GM23338 (cell line): ENCODE measurements around the gene PHACTR1. TPM values are rescaled to one million over a fixed set of nuclear protein-coding genes. Genes with fewer than 3 reads are reported as not detected.

Source experiments
- ATAC-seq: fragments of 200-7000 bp; cut with Tn5 transposase; 3 replicates; pipeline ENCODE4 v1.9.1; 2020
- DNase-seq: peaks from one replicate; pipeline ENCODE4 v3.0.0-alpha.2; 2015; ENCODE audit warnings: low spot score
- H2AFZ ChIP-seq: fragments of 200-600 bp; sonication (generic); 2 replicates; pipeline ENCODE4 v1.8.0; 2016; ENCODE audit warnings: antibody characterized with exemption, mild to moderate bottlenecking, moderate library complexity
- H3F3A ChIP-seq: fragments of 200-600 bp; sonication (generic); replicated peaks from 2 replicates; pipeline ENCODE4 v1.8.0; 2017; ENCODE audit warnings: antibody characterized with exemption, mixed run types, low read depth
- H3K27ac ChIP-seq: fragments of 200-600 bp; sonication (generic); 2 replicates; pipeline ENCODE4 v1.6.1; 2016; ENCODE audit warnings: low read depth
- H3K27me3 ChIP-seq: fragments of 200-600 bp; sonication (generic); 2 replicates; pipeline ENCODE4 v1.8.0; 2016; ENCODE audit warnings: mild to moderate bottlenecking, mixed run types, moderate library complexity; ENCODE audit not compliant: insufficient read depth
- H3K36me3 ChIP-seq: fragments of 200-600 bp; sonication (generic); 2 replicates; pipeline ENCODE4 v1.8.0; 2016; ENCODE audit warnings: mild to moderate bottlenecking; ENCODE audit not compliant: insufficient read depth
- H3K4me1 ChIP-seq: fragments of 200-600 bp; sonication (generic); 2 replicates; pipeline ENCODE4 v1.8.0; 2016; ENCODE audit warnings: mild to moderate bottlenecking, moderate library complexity; ENCODE audit not compliant: insufficient read depth
- H3K4me2 ChIP-seq: fragments of 200-600 bp; sonication (generic); 2 replicates; pipeline ENCODE4 v1.7.1; 2017; ENCODE audit warnings: mixed run types
- H3K4me3 ChIP-seq: fragments of 200-600 bp; sonication (generic); 2 replicates; pipeline ENCODE4 v1.6.1; 2016; ENCODE audit warnings: mixed run types
- H3K79me2 ChIP-seq: fragments of 200-600 bp; sonication (generic); replicated peaks from 2 replicates; pipeline ENCODE4 v1.8.0; 2017; ENCODE audit warnings: mild to moderate bottlenecking; ENCODE audit not compliant: insufficient read depth
- H3K9me2 ChIP-seq: fragments of 200-600 bp; sonication (generic); 2 replicates; pipeline ENCODE4 v1.8.0; 2017; ENCODE audit not compliant: insufficient read depth
- H4K20me1 ChIP-seq: fragments of 200-600 bp; sonication (generic); replicated peaks from 2 replicates; pipeline ENCODE4 v1.8.0; 2017; ENCODE audit warnings: mild to moderate bottlenecking; ENCODE audit not compliant: insufficient read depth
- H3K27ac Mint-ChIP-seq: 2 replicates; pipeline ENCODE4 v1.8.0; 2020; ENCODE audit warnings: inconsistent platforms, mild to moderate bottlenecking, moderate library complexity, mixed read lengths
- H3K27me3 Mint-ChIP-seq: 3 replicates; pipeline ENCODE4 v1.8.0; 2022; ENCODE audit warnings: low read depth, mild to moderate bottlenecking, moderate library complexity, mixed read lengths, inconsistent platforms; ENCODE audit not compliant: insufficient read depth, poor library complexity
- H3K36me3 Mint-ChIP-seq: 3 replicates; pipeline ENCODE4 v1.8.0; 2021; ENCODE audit warnings: low read depth, mild to moderate bottlenecking, inconsistent platforms, moderate library complexity, mixed read lengths
- H3K4me1 Mint-ChIP-seq: 3 replicates; pipeline ENCODE4 v1.8.0; 2020; ENCODE audit warnings: mild to moderate bottlenecking, inconsistent platforms, mixed read lengths
- H3K4me3 Mint-ChIP-seq: 3 replicates; pipeline ENCODE4 v1.8.0; 2021; ENCODE audit warnings: moderate library complexity, mild to moderate bottlenecking, inconsistent platforms, mixed read lengths
- H3K9me3 Mint-ChIP-seq: 3 replicates; pipeline ENCODE4 v1.8.0; 2020; ENCODE audit warnings: moderate library complexity, mild to moderate bottlenecking, inconsistent platforms, mixed read lengths
- EZH2 ChIP-seq: fragments of 200-600 bp; sonication (generic); IDR thresholded peaks from one replicate; pipeline ENCODE4 v1.8.0; 2017; ENCODE audit warnings: antibody characterized with exemption, mild to moderate bottlenecking, low read depth; ENCODE audit not compliant: unreplicated experiment
- JUNB ChIP-seq: IDR thresholded peaks from one replicate; pipeline ENCODE4 v1.6.1; 2016; ENCODE audit warnings: antibody characterized with exemption; ENCODE audit not compliant: unreplicated experiment
- polyA plus RNA-seq: library from polyadenylated mRNA; unstranded; fragments of >200 nt; fragmentation: Nextera tagmentation; extraction: Ambion mirVana; gene quantifications from 2 replicates; pipeline ENCODE4 v1.2.1, GENCODE V29; 2016
- total RNA-seq: library from RNA; depleted of rRNA; stranded (reverse); fragments of >200 nt; shearing (Covaris generic); gene quantifications from 2 replicates; pipeline ENCODE4 v1.2.3, GENCODE V29; 2014
- TF ChIP-seq, protein P1 (sequence below): fragments of 250-450 bp; sonication (Bioruptor Pico); IDR thresholded peaks from 2 replicates; pipeline ENCODE4 v1.5.0; 2020; ENCODE audit warnings: mild to moderate bottlenecking, moderate library complexity
- TF ChIP-seq, protein P2 (sequence below): IDR thresholded peaks from one replicate; pipeline ENCODE4 v1.6.1; 2018; ENCODE audit warnings: antibody characterized with exemption; ENCODE audit not compliant: unreplicated experiment

The PHACTR1 gene
- total and polyA plus RNA-seq, 2 experiments from 2014 or later: 5.9 to 19.3 TPM

DNA sequence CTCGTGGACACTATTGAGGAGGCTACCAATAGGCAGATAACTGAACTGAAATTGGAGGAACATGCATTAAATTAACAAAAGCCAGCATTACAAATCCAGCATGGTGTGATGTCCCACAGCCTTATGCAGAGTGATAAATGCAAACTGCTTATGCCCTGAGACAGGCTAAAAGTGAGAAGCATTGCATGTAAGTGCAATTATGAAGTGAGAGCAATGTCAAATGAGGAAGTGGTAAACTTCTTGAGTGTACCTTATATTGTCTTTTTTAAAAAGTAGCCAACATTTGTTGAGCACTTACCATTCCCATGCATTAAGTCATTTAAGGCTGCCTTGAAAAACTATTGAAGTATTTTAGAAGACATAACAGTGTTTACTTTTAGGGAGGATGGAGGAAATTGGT is 399.6 kb downstream of the PHACTR1 start (continued):
- TF ChIP-seq, protein P1, sequence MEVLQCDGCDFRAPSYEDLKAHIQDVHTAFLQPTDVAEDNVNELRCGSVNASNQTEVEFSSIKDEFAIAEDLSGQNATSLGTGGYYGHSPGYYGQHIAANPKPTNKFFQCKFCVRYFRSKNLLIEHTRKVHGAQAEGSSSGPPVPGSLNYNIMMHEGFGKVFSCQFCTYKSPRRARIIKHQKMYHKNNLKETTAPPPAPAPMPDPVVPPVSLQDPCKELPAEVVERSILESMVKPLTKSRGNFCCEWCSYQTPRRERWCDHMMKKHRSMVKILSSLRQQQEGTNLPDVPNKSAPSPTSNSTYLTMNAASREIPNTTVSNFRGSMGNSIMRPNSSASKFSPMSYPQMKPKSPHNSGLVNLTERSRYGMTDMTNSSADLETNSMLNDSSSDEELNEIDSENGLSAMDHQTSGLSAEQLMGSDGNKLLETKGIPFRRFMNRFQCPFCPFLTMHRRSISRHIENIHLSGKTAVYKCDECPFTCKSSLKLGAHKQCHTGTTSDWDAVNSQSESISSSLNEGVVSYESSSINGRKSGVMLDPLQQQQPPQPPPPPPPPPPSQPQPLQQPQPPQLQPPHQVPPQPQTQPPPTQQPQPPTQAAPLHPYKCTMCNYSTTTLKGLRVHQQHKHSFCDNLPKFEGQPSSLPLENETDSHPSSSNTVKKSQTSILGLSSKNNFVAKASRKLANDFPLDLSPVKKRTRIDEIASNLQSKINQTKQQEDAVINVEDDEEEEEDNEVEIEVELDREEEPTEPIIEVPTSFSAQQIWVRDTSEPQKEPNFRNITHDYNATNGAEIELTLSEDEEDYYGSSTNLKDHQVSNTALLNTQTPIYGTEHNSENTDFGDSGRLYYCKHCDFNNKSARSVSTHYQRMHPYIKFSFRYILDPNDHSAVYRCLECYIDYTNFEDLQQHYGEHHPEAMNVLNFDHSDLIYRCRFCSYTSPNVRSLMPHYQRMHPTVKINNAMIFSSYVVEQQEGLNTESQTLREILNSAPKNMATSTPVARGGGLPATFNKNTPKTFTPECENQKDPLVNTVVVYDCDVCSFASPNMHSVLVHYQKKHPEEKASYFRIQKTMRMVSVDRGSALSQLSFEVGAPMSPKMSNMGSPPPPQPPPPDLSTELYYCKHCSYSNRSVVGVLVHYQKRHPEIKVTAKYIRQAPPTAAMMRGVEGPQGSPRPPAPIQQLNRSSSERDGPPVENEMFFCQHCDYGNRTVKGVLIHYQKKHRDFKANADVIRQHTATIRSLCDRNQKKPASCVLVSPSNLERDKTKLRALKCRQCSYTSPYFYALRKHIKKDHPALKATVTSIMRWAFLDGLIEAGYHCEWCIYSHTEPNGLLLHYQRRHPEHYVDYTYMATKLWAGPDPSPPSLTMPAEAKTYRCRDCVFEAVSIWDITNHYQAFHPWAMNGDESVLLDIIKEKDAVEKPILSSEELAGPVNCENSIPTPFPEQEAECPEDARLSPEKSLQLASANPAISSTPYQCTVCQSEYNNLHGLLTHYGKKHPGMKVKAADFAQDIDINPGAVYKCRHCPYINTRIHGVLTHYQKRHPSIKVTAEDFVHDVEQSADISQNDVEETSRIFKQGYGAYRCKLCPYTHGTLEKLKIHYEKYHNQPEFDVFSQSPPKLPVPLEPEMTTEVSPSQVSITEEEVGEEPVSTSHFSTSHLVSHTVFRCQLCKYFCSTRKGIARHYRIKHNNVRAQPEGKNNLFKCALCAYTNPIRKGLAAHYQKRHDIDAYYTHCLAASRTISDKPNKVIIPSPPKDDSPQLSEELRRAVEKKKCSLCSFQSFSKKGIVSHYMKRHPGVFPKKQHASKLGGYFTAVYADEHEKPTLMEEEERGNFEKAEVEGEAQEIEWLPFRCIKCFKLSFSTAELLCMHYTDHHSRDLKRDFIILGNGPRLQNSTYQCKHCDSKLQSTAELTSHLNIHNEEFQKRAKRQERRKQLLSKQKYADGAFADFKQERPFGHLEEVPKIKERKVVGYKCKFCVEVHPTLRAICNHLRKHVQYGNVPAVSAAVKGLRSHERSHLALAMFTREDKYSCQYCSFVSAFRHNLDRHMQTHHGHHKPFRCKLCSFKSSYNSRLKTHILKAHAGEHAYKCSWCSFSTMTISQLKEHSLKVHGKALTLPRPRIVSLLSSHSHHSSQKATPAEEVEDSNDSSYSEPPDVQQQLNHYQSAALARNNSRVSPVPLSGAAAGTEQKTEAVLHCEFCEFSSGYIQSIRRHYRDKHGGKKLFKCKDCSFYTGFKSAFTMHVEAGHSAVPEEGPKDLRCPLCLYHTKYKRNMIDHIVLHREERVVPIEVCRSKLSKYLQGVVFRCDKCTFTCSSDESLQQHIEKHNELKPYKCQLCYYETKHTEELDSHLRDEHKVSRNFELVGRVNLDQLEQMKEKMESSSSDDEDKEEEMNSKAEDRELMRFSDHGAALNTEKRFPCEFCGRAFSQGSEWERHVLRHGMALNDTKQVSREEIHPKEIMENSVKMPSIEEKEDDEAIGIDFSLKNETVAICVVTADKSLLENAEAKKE (CRISPR knock-in tag): no peak
- TF ChIP-seq EZH2: no peak

DNA sequence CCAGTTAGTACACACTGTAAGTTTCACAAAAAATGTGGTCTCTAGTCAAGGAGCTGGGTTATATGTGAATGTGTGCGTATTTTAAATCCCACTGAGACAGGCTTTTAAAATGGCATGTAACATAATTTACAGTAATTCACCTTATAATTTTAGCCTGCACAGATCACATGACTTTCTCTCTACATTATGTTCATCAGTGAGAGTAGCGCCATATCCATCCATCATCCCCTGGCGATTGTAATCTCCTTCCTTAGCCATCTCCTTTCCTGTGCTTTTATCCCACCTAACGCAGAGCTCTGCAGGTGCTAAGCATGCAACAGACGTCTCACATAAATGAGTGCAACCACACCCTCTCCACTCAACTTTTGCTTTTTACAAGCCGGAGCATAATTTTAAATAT is 401.0 kb downstream of the PHACTR1 start:
- H3K4me3 Mint-ChIP-seq: no peak overlapping the region
- Histone ChIP-seq H3F3A (no peaks in the 10 kb centered on the region), H4K20me1 (no peaks in the 10 kb centered on the region), H3K79me2 (no peaks in the 10 kb centered on the region), H3K4me2 (no peak overlapping the region), H3K4me3 (no peak overlapping the region), H3K27ac (no peak overlapping the region), H3K4me1 (peaks cover 21% of the 10 kb centered on the region), H3K36me3 (no peaks in the 10 kb centered on the region), H2AFZ (no peak overlapping the region), H3K27me3 (no peaks in the 10 kb centered on the region), H3K9me2 (no peaks in the 10 kb centered on the region)
- H3K27ac Mint-ChIP-seq: no peak overlapping the region
- no peak for DNase-seq
- TF ChIP-seq, protein P1 (CRISPR knock-in tag): no peak
- no peak for TF ChIP-seq JUNB
- TF ChIP-seq, protein P2, sequence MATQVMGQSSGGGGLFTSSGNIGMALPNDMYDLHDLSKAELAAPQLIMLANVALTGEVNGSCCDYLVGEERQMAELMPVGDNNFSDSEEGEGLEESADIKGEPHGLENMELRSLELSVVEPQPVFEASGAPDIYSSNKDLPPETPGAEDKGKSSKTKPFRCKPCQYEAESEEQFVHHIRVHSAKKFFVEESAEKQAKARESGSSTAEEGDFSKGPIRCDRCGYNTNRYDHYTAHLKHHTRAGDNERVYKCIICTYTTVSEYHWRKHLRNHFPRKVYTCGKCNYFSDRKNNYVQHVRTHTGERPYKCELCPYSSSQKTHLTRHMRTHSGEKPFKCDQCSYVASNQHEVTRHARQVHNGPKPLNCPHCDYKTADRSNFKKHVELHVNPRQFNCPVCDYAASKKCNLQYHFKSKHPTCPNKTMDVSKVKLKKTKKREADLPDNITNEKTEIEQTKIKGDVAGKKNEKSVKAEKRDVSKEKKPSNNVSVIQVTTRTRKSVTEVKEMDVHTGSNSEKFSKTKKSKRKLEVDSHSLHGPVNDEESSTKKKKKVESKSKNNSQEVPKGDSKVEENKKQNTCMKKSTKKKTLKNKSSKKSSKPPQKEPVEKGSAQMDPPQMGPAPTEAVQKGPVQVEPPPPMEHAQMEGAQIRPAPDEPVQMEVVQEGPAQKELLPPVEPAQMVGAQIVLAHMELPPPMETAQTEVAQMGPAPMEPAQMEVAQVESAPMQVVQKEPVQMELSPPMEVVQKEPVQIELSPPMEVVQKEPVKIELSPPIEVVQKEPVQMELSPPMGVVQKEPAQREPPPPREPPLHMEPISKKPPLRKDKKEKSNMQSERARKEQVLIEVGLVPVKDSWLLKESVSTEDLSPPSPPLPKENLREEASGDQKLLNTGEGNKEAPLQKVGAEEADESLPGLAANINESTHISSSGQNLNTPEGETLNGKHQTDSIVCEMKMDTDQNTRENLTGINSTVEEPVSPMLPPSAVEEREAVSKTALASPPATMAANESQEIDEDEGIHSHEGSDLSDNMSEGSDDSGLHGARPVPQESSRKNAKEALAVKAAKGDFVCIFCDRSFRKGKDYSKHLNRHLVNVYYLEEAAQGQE: no peak
- peaks cover 43% of the 10 kb centered on the region for H3K4me1 Mint-ChIP-seq
- H3K9me3 Mint-ChIP-seq: no peaks in the 10 kb centered on the region
- ATAC-seq: no peak
- H3K36me3 Mint-ChIP-seq: no peaks in the 10 kb centered on the region
- H3K27me3 Mint-ChIP-seq: no peaks in the 10 kb centered on the region
